DMS 273 treated with DMSO at 0.1 percent for 48 hours (cell line): ENCODE data around the gene PDE6C.
"Not testable (repeated sequence)": the region's sequence is repeated elsewhere in the genome, so short reads cannot be mapped to it uniquely, and the experiment has no call there.

Experiments
- DNase-seq: peaks from one replicate; lab custom pipeline; 2025; lab: John Stamatoyannopoulos, UW

Gene PDE6C

GRCh38 chr10:93630625-93631557 lies 18.6 kb downstream of the PDE6C start:
- peak; percentile 38 for DNase-seq

DNA sequence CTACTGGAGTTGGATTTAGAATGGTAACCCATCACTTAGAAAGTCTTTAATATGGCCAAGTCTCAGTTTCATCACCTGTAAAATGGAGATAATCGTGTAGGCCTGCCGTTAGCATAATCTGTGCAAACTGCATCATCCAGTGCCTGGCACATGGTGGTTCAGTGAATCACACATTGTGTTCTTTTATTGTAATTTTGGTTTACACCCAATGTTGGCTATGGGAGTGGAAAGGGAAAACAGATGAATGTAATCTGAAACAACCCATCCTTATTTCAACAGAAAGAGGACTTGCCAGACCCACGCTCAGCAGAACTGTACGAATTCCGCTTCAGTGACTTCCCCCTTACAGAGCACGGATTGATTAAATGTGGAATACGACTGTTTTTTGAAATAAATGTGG lies 27.5 kb downstream of the PDE6C start:
- no peak for DNase-seq

DNA sequence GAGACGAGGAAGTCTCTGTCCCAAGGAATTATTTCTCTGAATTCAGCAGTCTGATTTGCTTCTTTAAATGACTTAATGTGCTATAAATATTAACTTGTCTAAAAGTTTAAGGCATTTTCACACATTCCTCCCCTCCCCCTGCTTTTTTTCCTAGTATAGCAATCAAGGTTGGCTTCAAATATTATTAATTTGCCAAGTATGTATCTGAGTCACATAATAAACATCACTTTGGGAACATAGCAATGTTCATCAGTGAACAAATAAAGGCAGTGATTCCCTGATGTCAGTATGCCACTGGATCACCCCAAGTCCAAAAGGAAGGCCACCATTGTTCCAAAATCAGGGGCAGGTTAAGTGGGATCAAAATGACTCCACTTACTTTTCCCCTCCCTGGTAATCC lies 40.5 kb downstream of the PDE6C start:
- no peak for DNase-seq

DNA sequence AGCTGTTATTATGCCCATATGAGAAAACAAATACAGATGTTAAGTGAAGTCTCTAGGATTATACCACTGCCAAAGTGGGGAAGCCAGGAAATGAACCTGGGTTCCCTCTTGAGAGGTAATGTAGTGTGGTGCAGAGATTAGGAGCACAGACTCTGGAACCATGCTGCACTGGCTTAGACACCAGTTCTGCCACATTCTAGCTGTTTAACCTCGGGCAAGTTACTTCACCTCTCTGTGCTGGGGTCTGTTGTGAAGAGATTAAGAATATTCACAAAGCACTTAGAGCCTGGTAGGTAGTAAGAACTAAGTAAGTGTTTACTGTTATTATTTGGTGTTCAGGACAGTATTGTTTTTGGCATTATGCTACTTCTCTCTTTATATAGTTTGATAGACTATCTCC lies 41.9 kb downstream of the PDE6C start:
- DNase-seq = no peak

DNA sequence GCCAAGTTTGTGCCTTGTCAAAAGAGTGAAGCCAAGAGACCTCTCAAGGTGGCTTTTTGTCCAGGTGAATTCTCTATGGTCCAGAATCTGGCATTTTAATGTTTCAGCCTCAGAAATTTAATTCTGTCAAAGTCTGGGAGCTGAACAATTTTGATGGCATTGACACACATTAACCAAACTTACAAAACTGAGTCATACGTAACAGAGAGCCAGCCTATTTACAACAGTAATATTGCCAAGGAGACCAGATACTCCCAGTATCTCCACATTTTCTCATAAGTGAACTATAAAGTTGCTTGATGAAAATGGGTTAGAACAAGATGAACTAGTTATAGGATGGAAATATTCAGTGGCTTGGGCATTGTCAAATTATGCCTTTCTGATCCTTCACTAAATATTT lies 43.8 kb downstream of the PDE6C start:
- no peak for DNase-seq

DNA sequence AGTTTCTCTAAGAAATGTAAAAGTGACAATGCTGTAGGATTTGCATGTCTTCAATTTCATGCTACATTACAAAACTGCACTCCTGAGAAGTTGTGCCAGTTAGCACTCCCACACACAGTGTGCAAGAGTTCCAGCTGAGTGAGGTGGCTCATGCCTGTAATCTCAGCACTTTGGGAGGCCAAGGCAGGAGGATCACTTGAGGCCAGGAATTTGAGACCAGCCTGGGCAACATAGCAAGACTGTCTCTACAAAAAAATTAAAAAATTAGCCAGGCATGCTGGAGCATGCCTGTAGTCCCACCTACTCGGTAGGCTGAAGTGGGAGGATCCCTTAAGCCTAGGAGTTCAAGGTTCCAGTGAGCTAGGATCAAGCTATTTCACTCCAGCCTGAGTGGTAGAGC lies 45.4 kb downstream of the PDE6C start:
- DNase-seq = no peak

- DNase-seq = no peak
These were observed 53.7 kb downstream of the PDE6C start for GRCh38 chr10:93666030-93666429.

GRCh38 chr10:93667795-93668194 lies 55.5 kb downstream of the PDE6C start:
- DNase-seq = no peak

GRCh38 chr10:93670372-93670771 lies 58.0 kb downstream of the PDE6C start:
- no peak for DNase-seq

DNA sequence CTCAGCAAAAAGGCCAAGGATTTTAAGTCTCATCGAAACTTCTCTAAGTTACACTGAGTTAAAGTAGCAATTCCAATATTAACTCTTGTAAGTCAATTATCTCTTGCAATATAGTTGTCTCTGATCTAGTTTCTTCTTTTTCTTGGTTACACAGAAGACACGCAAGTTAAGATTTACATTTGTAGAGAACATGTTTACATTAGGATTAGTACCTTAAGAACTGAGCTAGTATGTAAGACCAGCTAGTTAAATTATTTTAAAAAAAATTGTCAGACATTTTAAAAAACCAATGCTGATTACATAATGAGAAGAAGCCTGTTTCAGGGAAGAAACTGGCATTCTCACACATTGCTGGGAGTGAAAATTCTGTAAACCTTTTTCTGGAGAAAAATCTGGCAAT lies 58.7 kb downstream of the PDE6C start:
- DNase-seq = no peak

- no peak for DNase-seq
These were observed 59.8 kb downstream of the PDE6C start for GRCh38 chr10:93672022-93672678.

DNA sequence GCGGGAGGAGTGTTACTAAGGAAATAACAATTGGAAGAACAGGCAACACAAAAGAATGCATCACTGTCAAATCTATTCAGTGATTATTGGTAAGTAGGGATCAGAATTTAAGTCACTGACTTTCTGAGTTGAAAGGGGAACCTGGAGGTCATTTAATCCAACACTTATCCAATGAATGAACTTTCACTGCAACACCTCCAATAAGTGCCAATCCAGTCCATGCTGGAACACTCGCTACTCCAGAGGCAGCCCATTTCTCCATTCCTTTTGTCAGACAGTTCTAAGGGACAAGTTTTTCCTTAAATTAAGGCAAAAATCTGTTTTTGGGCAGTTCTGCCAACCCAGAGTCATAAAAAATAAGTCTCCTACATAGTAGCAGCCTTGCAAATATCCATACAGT lies 60.6 kb downstream of the PDE6C start:
- no peak for DNase-seq

- no peak for DNase-seq
These were observed 61.5 kb downstream of the PDE6C start for GRCh38 chr10:93673791-93674190.

DNA sequence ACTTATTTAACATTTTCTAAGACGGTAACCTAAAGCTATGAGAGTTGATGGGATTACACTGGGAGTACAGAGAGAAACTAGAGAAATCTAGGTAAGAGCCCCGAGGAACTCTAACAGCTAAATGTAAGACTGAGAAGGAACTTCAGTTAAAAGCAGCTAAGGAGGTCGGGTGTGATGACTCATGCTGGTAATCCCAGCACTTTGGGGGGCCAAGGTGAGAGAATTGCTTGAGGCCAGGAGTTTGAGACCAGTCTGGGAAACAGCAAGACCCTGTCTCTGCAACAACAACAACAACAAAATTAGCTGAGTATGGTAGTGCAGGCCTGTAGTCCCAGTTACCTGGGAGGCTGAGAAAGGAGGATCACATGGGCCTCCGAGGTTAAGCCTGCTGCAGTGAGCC lies 66.0 kb downstream of the PDE6C start:
- DNase-seq = no peak

- DNase-seq = no peak
These were observed 66.7 kb downstream of the PDE6C start for GRCh38 chr10:93678805-93679587.

- DNase-seq = peak; percentile 1
These were observed 68.2 kb downstream of the PDE6C start for GRCh38 chr10:93680412-93681047.

DNA sequence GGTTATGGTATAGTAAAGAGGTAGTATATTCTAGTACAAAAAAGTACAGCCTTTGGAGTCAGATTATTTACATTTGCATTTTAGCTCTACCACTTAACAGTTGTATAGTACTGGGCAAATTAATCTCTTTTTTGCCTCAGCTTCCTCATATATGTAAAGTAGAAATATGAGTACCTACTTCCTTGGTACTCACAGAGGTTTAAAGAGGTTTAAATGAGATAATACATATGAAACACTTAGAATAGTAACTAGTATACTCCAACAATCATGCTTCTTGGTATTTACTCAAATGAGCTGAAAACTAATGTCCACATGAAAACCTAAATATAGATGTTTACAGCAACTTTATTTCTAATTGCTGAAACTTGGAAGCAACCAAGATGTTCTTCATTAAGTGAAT lies 75.4 kb downstream of the PDE6C start:
- DNase-seq = no peak

DNA sequence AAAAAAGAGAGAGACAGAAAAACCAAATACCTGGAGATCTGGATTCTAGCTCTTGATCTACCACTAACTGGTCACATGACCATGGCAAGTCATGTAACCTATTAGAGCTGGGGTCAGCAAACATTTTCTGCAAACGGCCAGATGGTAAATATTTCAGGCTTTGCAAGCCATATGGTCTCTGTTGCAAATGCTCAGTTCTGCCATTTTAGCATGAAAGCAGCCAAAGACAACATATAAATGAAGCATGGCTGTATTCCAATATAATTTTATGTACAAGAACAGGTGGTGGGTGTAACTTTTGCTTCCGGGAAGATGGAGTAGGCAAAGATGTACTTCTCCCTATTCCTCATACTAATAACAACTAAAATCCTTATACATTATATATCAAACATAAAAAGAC lies 83.4 kb downstream of the PDE6C start:
- DNase-seq = peak; percentile 92

DNA sequence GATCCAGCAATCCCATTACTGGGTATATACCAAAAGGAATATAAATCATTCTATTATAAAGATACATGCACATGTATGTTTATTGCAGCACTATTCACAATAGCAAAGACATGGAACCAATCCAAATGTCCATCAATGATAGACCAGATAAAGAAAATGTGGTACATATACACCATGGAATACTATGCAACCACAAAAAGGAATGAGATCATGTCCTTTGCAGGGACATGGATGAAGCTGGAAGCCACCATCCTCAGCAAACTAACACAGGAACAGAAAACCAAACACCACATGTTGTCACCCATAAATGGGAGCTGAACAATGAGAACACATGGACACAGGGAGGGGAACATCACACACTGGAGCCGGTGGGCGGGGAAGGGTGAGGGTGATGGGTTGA lies 84.2 kb downstream of the PDE6C start:
- DNase-seq = not testable (repeated sequence)

GRCh38 chr10:93697207-93697606 lies 84.9 kb downstream of the PDE6C start:
- no peak for DNase-seq

DNA sequence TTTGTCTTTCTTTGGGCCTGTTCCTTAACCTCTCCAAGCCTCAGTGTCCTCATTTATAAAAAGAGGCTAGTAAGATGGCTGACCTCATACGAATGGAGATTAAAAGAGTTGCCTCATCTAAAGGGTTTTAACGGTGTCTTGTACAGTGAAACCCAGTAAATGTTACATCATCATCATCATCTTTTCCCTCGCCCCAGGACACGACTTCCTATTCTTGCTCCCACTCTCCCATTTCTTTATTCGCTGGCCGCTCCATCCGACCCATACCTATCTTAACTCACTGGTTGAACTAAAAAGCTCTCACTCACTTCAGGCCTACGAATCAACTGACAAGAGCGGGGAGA lies 89.5 kb downstream of the PDE6C start:
- DNase-seq = no peak
